H7 (cell line): ENCODE measurements around the gene MAN2A1. TPM values are rescaled to one million over a fixed set of nuclear protein-coding genes. Genes with fewer than 3 reads are reported as not detected.

Source experiments
- DNase-seq: peaks from one replicate; pipeline ENCODE4 v3.0.0; 2012
- H3K27me3 ChIP-seq: 2 replicates; pipeline ENCODE4 v1.6.0; 2011; ENCODE audit warnings: mild to moderate bottlenecking, low read length; ENCODE audit not compliant: control insufficient read depth, insufficient read depth
- H3K36me3 ChIP-seq: replicated peaks from 2 replicates; pipeline ENCODE4 v1.5.1; 2011; ENCODE audit warnings: low read length; ENCODE audit not compliant: control insufficient read depth, insufficient read depth
- H3K4me3 ChIP-seq: 2 replicates; pipeline ENCODE4 v1.5.1; 2011; ENCODE audit warnings: low read depth, mild to moderate bottlenecking, control low read depth, low read length, moderate library complexity; ENCODE audit not compliant: insufficient read depth
- total RNA-seq: library from RNA; depleted of rRNA; stranded (reverse); fragments of >200 nt; shearing (Covaris generic); gene quantifications from 2 replicates; pipeline ENCODE4 v1.2.3, GENCODE V29; 2014

MAN2A1 gene
- total RNA-seq, 1 experiment from 2014 or later: 53.5 TPM

DNA sequence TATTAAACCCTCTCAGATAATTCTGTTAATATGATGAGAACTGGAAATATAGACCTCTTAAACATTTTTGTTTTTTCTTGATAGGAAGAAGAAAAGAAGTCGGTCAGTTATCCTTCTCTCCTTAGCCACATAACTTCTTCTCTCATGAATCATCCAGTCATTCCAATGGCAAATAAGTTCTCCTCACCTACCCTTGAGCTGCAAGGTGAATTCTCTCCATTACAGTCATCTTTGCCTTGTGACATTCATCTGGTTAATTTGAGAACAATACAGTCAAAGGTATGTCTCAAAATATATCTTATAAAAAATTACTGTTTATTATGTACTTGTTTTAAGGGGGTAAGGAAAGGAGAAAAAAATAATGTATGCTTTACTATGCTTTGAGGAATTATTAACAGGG, 165.3 kb downstream of the MAN2A1 start:
- no peak for DNase-seq
- H3K36me3 ChIP-seq: peaks cover 5% of the 10 kb centered on the region
- no peaks in the 10 kb centered on the region for H3K27me3 ChIP-seq
- no peak overlapping the region for H3K4me3 ChIP-seq

DNA sequence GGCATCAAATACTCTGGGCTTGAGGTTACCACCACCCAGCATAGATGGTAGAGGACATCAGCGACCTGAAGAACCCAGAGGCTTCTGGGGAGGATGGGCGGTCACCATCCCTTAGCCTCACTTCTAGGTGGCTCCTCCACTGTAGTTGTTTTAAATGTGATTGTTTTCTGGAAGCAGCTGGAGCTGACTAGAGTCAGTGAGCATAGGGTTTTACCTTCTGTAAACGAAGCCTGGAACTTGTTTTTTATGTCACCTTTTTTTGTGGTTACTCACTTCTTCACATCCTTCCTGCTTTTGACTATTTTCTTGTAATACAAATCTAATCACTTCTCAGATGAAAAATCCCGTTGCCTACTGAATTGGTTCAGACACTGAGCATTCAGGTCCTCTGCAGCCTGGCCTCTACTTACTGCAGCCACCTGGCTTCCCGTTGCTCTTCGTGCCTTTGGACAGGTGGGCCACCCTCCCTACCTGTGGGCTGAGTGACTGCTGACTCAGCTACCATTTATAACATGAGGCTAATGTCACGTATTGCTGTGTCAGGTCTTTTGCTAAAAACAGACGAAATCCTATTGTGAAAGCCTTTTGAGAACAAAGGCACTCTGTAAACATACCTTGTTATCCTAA, 167.8 kb downstream of the MAN2A1 start:
- peaks cover 3% of the 10 kb centered on the region for H3K36me3 ChIP-seq
- H3K4me3 ChIP-seq: no peak overlapping the region
- DNase-seq: no peak

DNA sequence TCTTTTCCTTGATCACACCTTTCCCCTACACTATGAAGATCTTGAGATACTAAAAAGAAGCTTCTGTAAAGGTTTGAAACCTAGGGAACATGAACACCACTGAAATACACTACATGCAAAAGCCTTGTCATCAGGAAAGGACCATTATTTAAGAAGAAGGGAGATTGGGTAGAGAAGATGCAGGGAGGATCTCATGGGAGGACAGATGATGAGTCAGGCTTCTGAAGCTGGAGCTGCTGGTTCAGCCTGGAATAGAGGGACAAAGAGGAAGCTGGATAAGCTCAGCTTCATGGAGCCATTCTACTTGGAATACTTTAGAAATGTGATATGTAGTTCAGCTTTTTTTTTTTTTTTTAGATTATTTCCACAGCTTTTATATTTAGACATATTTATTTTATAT, 169.8 kb downstream of the MAN2A1 start:
- Histone ChIP-seq H3K27me3 (no peaks in the 10 kb centered on the region), H3K36me3 (peaks cover 5% of the 10 kb centered on the region), H3K4me3 (no peak overlapping the region)
- no peak for DNase-seq

More for the DNA sequence above, 167.8 kb downstream of the MAN2A1 start:
- H3K27me3 ChIP-seq: no peaks in the 10 kb centered on the region

DNA sequence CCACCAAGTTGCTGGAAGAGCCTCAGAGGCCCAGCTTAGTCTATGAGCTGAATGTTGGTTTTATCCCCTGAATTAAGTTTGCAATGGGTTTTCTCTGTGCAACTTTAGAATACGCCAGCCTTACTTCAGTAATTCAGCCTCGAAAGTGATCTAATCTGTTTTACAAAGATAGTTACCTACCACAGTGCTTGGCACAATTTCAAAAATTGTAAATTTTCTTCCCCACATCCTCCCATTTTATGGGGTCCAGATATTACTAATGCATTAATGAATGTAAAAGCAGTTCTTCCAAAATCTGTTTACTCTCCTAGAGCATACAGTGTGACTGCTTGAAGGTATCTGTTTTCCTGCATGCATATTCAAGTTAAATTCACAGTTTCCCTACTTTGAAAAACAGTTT, 172.6 kb downstream of the MAN2A1 start:
- Histone ChIP-seq H3K4me3 (no peak overlapping the region), H3K36me3 (peaks cover 7% of the 10 kb centered on the region), H3K27me3 (no peaks in the 10 kb centered on the region)
- DNase-seq: no peak

DNA sequence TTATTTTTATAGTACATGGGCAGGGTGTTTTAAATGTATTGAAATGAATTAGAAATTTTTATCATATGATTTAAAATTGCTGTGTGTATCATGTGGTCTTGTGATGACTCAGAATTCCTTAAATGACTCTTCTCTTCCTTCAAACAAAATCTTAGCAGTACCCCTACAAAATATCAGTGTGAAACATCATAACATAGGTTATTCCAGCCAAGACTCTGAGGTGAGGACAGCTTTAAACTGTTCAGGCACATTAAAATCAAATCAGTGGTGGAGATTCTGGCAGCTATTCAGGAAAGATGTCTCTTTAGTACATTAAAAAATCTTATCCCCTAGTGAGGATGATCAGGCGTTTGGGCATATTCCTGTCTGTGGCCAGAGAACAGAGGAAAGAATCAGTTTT, 174.0 kb downstream of the MAN2A1 start:
- no peaks in the 10 kb centered on the region for H3K27me3 ChIP-seq
- H3K36me3 ChIP-seq: peaks cover 7% of the 10 kb centered on the region
- H3K4me3 ChIP-seq: no peak overlapping the region
- DNase-seq: no peak

DNA sequence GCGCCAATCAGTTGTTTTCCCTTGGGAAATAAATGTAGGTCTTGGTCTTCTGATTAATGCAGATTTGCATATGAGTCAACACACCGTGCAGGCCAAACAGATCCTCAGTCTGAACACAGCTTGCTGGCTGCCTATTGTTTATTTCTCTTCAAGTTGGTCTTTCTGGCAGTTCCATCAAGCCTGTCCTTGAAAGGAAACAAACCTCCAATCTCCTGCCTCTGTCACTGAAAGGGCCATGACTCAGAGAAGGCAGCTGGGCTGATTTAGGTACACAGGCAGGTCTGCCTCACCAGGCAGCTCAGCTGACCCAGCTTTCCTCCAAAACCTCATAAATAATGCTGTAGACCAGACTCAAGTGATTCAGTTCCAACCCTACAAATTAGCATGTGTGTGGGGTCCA, 175.9 kb downstream of the MAN2A1 start:
- Histone ChIP-seq H3K4me3 (no peak overlapping the region), H3K36me3 (peaks cover 7% of the 10 kb centered on the region), H3K27me3 (no peaks in the 10 kb centered on the region)
- no peak for DNase-seq

DNA sequence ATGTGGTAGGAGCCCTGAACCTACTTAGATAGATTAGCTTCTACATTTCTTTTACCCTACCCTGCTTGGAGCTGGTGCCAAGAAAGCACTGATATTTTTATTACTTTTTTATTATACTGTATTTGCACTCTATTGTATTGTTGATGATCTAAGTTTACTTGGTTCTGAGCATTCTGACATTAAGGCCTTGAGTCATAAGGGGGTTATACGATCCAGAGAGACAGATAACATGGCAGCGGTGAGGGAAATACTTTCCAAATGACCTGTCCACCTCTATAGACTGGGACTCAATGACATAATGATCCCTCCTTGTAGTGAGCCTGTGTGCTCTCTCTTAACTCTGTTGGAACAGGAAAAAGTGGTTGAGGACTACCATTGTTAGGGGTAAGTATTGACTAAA, 176.3 kb downstream of the MAN2A1 start:
- H3K27me3 ChIP-seq: no peaks in the 10 kb centered on the region
- peaks cover 7% of the 10 kb centered on the region for H3K36me3 ChIP-seq
- H3K4me3 ChIP-seq: no peak overlapping the region
- no peak for DNase-seq

DNA sequence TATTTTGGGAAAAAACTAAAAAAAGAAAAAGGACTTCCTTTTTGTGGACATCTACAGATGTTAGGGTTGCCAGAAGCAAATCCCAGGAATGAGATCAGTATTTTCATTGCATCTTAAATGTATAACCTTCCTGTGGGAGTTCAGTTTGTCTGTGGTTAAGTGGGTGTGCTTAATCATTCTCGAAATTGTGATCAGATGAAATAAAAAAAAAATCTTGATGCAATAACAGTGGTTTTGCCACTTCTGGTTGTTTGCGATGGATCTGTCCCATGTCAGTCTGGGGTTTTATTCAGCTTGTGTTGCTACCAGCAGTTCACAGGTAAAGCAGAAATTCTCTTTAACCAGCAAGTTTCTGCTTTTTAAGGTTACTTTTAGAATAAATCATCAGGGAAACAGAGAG, 179.0 kb downstream of the MAN2A1 start:
- no peak for DNase-seq
- Histone ChIP-seq H3K36me3 (peaks cover 4% of the 10 kb centered on the region), H3K4me3 (no peak overlapping the region), H3K27me3 (no peaks in the 10 kb centered on the region)

DNA sequence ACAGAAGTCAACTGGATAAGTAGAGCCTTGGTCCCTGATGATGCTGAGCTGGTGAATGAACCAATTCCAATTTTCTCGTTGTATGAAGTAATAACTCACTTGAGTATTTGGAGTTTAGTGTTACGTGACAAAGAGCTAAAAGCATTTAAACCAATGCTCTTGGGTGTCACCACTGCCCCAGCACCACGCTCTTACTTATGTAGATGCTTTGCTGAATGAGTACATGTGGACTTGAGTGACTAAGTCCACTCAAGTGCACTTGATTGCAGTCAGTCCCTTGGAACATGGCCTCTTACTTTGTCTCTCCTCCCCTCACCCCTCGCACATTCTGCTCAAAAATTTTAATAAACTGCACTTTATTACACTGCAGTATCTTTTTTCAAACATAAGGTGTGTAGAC, 184.0 kb downstream of the MAN2A1 start:
- no peak overlapping the region for H3K4me3 ChIP-seq
- H3K36me3 ChIP-seq: no peaks in the 10 kb centered on the region
- no peaks in the 10 kb centered on the region for H3K27me3 ChIP-seq
- DNase-seq: no peak

DNA sequence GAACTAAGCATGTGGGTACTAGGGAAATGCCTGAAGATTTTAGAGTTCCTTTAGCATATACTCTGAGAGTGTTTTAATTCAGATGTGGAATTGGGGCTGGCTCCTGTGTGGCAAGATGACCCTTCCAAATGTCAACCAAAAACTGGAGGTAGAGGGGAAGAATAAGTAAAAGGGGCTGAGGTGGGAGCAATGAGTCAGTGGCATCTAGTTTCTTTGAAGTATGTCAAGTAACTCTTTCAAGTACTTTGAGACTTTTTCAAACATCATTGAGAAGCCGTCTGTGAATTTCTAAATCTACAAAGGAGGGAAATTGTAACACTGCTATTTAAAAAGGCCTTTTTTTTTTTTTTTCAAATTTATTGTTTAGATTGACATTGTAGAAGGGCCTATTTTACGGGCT, 184.4 kb downstream of the MAN2A1 start:
- Histone ChIP-seq H3K4me3 (no peak overlapping the region), H3K36me3 (no peaks in the 10 kb centered on the region), H3K27me3 (no peaks in the 10 kb centered on the region)
- no peak for DNase-seq

DNA sequence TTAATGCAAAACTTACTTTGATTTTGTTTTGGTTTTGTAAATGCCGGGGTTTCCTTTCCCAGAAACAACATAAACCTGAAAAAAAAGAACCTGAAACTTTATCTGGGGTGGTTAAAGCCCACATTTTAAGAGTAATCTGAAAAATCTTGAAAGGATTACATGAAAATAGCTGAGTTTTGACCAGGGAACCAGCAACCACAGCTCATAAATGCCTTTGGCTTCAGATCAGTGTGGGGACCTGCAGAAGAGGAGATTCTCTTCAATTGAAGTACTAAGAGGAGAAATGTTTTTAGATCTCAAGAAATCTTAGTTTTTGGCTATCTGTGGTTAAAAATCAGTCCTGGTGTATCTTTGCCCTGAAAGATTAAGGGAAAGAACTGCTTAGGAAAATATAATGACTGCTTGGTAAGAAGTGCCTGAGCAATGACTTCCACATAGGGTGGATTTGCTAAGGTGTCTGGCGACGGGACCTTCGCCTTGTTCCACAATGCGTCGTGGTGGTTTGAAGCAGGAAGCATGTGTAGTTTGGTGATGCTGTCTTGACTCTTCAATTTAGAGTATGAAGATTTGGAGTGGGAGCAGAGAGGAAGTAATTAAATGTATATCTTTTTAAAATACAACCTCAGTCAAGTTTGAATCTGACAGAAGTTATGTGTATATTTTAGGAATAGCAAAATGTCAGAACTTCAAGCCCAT, 186.5 kb downstream of the MAN2A1 start:
- H3K27me3 ChIP-seq: no peaks in the 10 kb centered on the region
- no peak for DNase-seq
- no peak overlapping the region for H3K4me3 ChIP-seq
- no peaks in the 10 kb centered on the region for H3K36me3 ChIP-seq

DNA sequence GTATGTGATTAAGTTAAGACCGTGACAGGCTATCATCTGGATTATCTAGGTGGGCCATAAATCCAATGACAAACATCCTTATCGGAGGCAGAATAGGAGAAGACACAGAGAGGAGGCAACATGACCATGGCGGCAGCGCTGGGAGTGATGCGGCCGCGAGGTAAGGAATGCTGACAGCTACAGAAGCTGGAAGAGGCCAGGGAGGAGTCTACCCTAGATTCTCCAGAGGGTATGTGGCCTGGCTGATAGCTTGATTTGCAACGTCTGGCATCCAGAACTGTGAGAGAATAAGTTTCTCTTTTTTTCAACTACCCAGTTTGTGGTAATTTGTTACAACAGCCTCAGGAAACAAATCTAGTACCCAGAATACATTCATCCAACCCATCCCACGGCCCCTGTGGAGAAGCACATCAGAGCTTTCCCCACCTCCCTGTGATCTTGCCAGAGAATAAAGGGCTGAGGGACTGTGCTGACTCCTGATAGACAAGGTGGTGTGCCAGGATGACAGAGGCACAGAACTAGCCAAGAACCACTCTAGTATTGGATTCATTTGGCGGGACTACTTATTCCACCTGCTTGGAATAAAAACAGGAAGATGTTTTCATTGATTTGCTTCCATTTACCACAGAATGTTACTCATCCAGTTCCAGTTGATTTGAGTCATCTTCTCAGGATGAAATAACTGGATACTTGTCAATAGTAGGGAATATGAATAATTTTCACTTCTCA, 187.4 kb downstream of the MAN2A1 start:
- no peak for DNase-seq

DNA sequence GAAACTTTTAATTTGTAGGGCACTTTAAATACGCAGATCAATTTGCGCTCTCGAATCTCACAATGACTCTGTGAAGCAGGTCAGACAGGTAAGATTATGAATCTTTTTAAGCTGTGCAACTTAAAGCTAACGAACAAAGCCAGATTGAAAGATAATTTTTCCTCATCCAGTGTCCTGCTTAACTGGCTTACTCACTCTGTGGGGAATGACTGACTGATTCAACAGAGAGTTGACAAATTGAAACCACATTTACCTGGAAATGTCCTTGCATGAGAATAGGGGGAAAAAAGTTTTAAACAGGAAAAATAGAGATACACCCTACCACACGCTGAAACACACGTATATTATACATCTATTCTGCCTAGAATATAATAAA, 187.9 kb downstream of the MAN2A1 start:
- no peaks in the 10 kb centered on the region for H3K36me3 ChIP-seq
- no peak for DNase-seq
- H3K27me3 ChIP-seq: no peaks in the 10 kb centered on the region
- H3K4me3 ChIP-seq: no peak overlapping the region

More for the DNA sequence above, 187.4 kb downstream of the MAN2A1 start:
- H3K36me3 ChIP-seq: no peaks in the 10 kb centered on the region
- no peak overlapping the region for H3K4me3 ChIP-seq
- no peaks in the 10 kb centered on the region for H3K27me3 ChIP-seq

DNA sequence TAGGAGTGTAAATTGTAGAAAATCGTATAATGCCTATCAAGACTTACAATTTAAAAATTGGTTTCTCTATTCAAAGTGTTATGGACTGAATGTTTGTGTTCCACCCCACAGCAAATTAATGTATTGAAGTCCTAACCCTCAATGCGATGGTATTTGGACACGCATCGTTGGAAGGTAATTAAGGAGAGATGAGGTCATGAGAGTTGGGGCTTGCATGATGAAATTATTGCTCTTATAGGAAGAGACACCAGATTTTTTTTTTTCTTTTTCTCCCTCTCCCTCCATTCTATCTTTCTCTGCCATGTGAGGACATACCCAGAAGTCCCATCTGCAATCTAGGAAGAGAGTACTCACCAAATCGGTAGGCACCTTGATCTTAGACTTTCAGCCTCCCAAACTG, 189.2 kb downstream of the MAN2A1 start:
- Histone ChIP-seq H3K4me3 (no peak overlapping the region), H3K36me3 (no peaks in the 10 kb centered on the region), H3K27me3 (no peaks in the 10 kb centered on the region)
- no peak for DNase-seq
